ENCODE results near the gene IDH2.

DNA sequence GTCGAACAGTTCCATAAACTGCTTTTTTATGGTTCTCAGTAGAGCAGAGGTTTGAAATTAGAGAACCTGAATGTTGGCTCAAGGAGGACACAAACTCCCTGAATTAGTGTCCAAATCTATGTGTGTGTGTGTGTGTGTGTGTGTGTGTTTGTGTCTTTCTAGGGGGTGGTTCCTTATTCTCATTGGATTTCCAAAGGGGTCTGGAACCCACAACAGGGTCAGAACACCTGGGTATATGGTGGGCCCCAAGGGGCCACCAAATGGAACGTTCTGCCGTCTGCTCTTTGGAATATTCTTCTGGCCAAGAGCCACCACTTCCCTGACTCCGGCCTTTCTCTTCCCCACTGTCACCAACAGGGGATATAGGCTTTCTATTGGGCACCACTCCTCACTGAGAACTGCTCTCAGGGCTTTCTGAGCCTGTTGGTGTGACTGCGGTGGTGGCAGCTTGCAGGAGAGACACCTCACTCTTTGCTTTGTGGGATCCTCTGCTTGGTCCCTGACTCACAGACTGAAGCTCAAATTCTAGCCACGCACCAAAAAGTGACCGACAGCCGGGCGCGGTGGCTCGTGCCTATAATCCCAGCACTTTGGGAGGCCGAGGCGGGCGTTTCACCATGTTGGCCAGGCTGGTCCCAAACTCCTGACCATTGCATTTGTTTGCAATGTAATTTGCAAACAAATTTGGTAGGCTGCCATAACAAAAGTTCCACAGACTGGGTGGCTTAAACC, 47.5 kb upstream of the IDH2 start:
- TF ChIP-seq GATA2 (IDR thresholded peaks at IDR 0.05; ENCODE audit: low read depth, low read length), result no peak
- no peak for TF ChIP-seq GATA3 (IDR thresholded peaks at IDR 0.05; ENCODE audit: low read depth, low read length)

All from SH-SY5Y (cell line).